Measurements from ENCODE around the gene HAUS7.

GRCh38 chrX:153434801-153435200 is 35.6 kb downstream of the HAUS7 start:
- TF ChIP-seq CTCF (conservative IDR thresholded peaks at IDR 0.05) (no peak), EZH2 (IDR thresholded peaks at IDR 0.05; ENCODE audit: low read depth) (no peak)
